BE2C (cell line): Measurements from ENCODE around the gene FFAR3.

Source experiments
- DNase-seq: peaks from one replicate; pipeline ENCODE4 v3.0.0-alpha.2; 2020
- H3K27me3 ChIP-seq: fragments of 250-450 bp; sonication (Bioruptor Pico); 2 replicates; pipeline ENCODE4 v1.5.1; 2020; ENCODE audit warnings: mild to moderate bottlenecking
- H3K36me3 ChIP-seq: fragments of 250-450 bp; sonication (Bioruptor Pico); 2 replicates; pipeline ENCODE4 v1.5.1; 2020; ENCODE audit warnings: mild to moderate bottlenecking
- H3K4me1 ChIP-seq: fragments of 250-450 bp; sonication (Bioruptor Pico); 2 replicates; pipeline ENCODE4 v1.5.1; 2020
- H3K4me3 ChIP-seq: 2 replicates; pipeline ENCODE4 v1.5.1; 2011; ENCODE audit warnings: low read depth, low read length
- H3K9me3 ChIP-seq: fragments of 250-450 bp; sonication (Bioruptor Pico); 2 replicates; pipeline ENCODE4 v1.5.1; 2020
- CTCF ChIP-seq: IDR thresholded peaks from 2 replicates; pipeline ENCODE4 v1.5.1; 2012; ENCODE audit warnings: mild to moderate bottlenecking, low read depth, low read length

Gene FFAR3

GRCh38 chr19:35311901-35312665 is 46.2 kb upstream of the FFAR3 start:
- Histone ChIP-seq H3K27me3 (no peaks in the 10 kb centered on the region), H3K4me3 (no peak overlapping the region), H3K9me3 (no peaks in the 10 kb centered on the region), H3K4me1 (no peaks in the 10 kb centered on the region), H3K36me3 (no peaks in the 10 kb centered on the region)
- TF ChIP-seq CTCF: no peak
- DNase-seq: no peak

- TF ChIP-seq CTCF: no peak
- Histone ChIP-seq H3K4me1 (no peaks in the 10 kb centered on the region), H3K36me3 (no peaks in the 10 kb centered on the region), H3K4me3 (no peak overlapping the region), H3K9me3 (no peaks in the 10 kb centered on the region), H3K27me3 (no peaks in the 10 kb centered on the region)
- DNase-seq: no peak
Observed at GRCh38 chr19:35313587-35313986, 44.7 kb upstream of the FFAR3 start.

GRCh38 chr19:35314031-35314430 is 44.2 kb upstream of the FFAR3 start:
- no peak for DNase-seq
- Histone ChIP-seq H3K36me3 (no peaks in the 10 kb centered on the region), H3K4me1 (no peaks in the 10 kb centered on the region), H3K27me3 (no peaks in the 10 kb centered on the region), H3K9me3 (no peaks in the 10 kb centered on the region), H3K4me3 (no peak overlapping the region)
- no peak for TF ChIP-seq CTCF

- DNase-seq: no peak
- Histone ChIP-seq H3K4me1 (no peaks in the 10 kb centered on the region), H3K9me3 (no peaks in the 10 kb centered on the region), H3K36me3 (no peaks in the 10 kb centered on the region), H3K4me3 (no peak overlapping the region), H3K27me3 (no peaks in the 10 kb centered on the region)
- TF ChIP-seq CTCF: no peak
Observed at GRCh38 chr19:35314858-35315470, 43.3 kb upstream of the FFAR3 start.

GRCh38 chr19:35315883-35316282 is 42.4 kb upstream of the FFAR3 start:
- Histone ChIP-seq H3K4me3 (no peak overlapping the region), H3K27me3 (no peaks in the 10 kb centered on the region), H3K9me3 (no peaks in the 10 kb centered on the region), H3K36me3 (no peaks in the 10 kb centered on the region), H3K4me1 (no peaks in the 10 kb centered on the region)
- DNase-seq: no peak
- TF ChIP-seq CTCF: no peak

- Histone ChIP-seq H3K4me1 (no peaks in the 10 kb centered on the region), H3K27me3 (no peaks in the 10 kb centered on the region), H3K9me3 (no peaks in the 10 kb centered on the region; the same call in 1 of the 2 replicates), H3K36me3 (no peaks in the 10 kb centered on the region), H3K4me3 (no peak overlapping the region)
- no peak for TF ChIP-seq CTCF
- DNase-seq: no peak
Observed at GRCh38 chr19:35316560-35316959, 41.7 kb upstream of the FFAR3 start.
